Stimulated activated CD4-positive, alpha-beta T cell treated with anti-CD3 and anti-CD28 coated beads, Interleukin-4, amount 100 ng/mL, for 4 hours (primary cell): ENCODE data around the gene PRKD1.

Source experiments
- DNase-seq, 2 experiments: peaks; one replicate each; pipeline ENCODE4 v3.0.0-alpha.2; 2020

The PRKD1 gene

DNA sequence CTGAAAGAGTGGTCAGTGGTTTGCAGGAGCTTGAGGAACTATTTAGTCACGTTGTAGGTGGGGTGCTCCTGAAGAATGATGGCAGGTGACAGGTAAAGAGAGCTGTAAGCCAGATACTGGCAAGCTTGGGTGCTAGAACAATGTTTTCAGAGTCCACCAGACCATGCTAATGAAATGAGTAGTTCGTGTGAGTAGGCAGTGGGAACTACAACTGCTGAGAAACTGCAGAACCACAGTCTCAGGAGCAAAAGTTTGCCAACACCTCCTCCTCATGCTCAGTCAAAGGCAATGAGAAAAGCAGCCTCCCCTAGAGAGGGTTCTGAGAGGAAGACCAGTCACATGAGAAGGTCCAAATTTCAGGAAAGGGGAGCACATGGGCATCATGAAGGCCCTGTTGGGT, 91.3 kb downstream of the PRKD1 start:
- DNase-seq = no peak

DNA sequence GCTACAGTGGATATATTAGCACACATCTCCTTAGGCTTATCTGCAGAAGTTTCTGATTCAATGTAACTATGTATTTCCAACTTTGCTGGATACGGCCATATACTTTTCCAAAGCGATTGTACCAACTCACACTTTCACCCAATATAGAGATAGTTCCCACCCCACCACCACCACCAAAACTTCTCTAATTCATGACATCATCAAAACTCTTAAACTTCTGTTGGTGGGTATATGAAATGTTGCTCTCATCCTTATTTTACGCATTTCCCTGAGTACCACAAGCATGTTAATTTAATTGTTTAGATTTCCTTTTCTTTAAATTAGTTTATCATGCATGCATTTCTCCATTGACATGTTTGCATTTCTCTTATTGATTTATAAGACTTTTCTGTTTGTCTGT, 95.6 kb downstream of the PRKD1 start:
- DNase-seq = no peak

- no peak for DNase-seq
These were observed 97.8 kb downstream of the PRKD1 start for GRCh38 chr14:29829851-29830250.

- DNase-seq = no peak
These were observed 103.8 kb downstream of the PRKD1 start for GRCh38 chr14:29823816-29824215.

DNA sequence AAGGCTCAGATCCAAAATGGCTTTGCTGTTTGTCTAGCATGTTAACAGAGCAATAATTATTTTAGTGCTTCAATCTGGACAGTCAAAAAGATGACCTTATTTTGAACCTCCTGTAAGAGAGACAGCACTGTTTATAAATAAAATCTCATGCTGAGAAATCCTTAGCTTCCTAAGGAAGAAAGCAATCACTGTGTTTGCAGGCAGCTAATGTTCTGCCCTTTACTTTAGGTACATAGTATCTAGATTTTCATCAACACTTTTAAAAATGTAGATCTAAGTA, 105.3 kb downstream of the PRKD1 start:
- no peak for DNase-seq

DNA sequence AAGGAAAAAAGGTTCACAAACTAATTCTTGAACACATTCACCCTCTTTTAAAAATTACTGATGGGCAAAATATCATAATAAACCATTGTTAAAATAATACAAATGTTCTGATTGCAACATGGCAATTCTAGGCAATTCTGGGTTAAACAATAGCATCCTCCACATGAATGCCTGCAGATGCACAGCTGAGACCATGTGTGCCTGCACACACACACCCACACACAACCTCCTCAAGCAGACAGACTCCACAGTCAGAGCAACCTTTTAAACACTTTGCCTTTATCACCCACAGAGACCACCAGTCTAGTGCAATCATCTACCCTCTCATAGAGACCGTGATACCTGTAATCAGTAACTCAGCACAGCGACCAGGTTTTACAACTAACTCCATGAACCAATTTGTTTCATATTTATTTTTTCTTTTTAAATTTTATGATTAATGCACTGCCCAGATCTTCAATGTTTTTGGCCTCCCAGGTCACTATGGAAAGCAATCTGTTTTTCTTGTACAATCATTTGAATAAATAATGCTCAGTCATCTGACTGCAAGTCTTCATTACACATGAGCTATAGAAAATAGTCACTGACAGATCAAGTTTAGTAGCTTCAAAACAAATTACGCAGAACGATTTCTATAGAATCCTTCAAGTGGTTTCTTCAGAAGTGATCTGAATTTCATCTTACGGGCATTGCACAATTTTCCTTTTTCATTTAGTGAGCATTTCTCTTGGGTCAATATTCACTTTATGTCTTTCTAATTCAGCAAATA, 105.8 kb downstream of the PRKD1 start:
- no peak for DNase-seq

DNA sequence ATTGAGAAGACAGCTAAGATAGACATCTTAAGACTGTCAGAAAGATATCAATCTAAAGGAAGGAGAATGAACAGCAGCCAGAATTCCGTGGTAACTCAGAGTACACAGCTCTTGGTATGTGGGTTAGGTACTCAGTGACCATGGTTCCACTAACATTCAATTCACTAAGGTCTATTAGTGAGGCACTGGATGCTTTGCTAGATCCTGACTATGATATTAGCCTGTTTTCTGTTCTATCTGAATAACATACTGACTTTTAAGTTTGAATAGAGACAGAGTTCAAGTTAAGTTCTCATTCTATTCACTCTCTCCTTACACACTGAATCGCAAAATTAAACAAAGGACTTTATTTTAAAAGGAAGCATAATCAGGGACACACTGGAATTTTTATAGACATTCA, 106.4 kb downstream of the PRKD1 start:
- no peak for DNase-seq

- DNase-seq = no peak
These were observed 106.9 kb downstream of the PRKD1 start for GRCh38 chr14:29820785-29821184.

GRCh38 chr14:29817767-29818405, 109.8 kb downstream of the PRKD1 start:
- DNase-seq = no peak

DNA sequence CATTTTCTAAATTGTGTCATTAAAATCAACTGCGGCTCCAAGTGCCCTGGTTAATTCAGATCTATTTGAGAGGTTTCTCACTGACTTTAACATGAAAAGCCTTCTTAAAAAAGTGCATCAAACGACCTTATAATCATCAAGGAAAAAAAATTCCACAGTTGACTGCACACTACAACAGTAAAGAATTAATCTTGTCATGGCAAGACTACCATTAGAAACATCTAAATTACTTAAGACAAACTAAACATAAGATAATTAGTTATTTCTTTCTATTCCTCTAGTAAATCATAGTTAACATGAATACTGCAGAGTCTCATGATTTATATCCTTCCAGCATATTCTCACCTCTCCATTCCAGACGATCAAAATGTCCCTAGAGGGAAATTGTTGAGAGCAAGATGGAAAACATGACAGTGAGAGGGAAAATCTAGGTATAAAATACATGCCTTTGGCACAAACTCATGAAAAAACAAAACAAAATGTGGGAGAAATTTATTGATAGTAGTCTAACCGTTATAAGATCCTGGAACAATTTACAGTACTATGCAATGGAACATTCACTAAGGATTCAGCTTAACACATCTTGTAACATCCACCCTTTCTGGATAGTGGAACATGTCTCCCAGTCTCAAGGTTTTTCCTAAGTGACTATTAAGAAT, 112.5 kb downstream of the PRKD1 start:
- DNase-seq = no peak

DNA sequence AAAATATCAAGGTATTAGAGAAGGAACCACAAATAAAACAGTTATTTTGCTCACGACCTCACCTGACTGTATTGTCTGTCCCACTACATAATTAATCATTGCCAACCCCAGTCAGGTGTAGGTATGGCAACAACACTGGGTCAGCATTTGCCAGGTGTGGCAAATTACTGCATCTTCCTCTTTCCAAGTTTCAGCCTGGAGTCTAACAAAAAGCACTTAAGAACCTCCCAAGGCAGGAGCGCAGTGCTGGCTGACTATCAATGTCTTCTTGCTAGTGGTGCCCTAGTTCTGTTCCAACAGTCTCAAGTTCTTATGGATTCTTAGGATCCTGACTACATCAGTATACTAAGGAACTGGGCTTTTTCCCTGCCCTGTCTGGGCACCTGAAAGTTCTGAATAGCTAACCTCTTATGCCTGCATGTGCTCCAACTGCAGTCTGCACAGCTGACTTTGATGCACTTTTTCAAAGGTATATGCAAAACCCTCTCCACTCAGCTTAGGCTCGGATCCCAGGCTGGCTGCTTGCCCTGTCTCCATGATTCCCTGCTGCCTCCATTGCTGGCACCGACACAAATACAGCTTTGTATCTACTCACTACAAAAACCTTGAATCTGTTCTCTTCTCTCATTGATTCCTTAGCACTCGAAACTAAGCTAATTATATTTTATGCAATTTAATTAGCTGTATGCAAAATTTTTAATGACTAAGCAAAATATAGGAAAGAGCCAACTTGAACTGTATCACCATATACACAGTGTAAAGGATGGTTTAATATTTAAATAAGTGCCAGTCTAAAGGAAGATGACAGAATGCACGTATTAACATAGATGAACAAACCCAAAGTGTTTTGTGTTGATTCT, 113.3 kb downstream of the PRKD1 start:
- DNase-seq = no peak

DNA sequence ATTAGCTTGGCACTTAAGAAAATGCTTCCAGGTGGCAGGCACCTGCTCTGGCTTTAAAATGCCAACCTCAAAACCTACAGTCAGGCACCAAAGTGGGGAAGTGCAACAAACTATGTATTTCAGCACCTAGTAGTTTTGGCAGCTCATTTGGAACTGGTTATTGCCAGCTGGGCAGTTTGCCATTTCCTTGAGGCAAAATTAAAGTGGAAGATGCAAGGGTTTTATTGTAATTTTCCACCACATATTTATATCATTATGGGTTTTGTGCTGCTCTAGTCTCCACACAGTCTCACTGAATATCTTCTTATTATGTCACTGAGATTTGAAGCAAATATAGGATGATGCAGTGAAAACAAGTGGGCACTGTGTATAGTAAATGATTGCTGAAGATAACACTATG, 117.0 kb downstream of the PRKD1 start:
- no peak for DNase-seq

- no peak for DNase-seq
These were observed 117.6 kb downstream of the PRKD1 start for GRCh38 chr14:29810064-29810463.

DNA sequence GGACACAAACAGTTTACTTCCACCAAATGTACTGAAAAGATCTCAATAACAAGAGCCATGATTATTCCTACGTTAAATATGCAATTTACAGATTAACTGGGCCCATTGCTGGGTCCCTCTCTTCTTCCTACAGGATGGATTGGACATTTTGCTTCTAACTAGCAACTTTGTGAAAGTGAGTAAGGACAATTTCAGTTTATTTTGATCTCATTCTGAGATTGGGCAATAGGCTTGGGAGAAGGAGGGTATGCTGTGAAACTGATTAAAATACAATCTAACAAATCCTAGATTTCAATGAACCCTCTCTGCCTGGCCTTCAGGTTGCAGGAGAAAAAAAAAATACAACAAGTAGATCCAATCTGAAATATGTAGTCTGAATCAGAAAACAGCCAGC, 121.5 kb downstream of the PRKD1 start:
- no peak for DNase-seq

GRCh38 chr14:29805415-29806123, 122.1 kb downstream of the PRKD1 start:
- no peak for DNase-seq

- no peak for DNase-seq
These were observed 123.0 kb downstream of the PRKD1 start for GRCh38 chr14:29804481-29805266.

DNA sequence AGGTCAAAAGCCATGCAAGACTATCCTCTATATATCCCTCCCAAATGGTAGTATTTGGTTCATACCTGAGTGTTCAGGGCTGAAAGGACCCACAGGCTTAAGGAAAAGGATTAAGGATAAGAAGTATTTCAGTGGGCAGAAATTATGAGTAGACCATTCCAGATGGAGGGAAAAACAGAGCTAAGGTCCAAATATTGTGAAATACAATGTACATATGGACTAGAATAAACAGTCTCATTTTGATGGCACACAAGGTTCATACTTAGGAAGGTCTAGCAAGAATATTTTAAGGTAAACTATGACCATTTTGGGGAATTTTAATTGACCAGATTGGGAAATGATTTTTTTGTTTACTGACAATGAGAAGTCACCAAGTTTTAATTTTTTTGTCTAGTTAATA, 124.6 kb downstream of the PRKD1 start:
- DNase-seq = no peak

DNA sequence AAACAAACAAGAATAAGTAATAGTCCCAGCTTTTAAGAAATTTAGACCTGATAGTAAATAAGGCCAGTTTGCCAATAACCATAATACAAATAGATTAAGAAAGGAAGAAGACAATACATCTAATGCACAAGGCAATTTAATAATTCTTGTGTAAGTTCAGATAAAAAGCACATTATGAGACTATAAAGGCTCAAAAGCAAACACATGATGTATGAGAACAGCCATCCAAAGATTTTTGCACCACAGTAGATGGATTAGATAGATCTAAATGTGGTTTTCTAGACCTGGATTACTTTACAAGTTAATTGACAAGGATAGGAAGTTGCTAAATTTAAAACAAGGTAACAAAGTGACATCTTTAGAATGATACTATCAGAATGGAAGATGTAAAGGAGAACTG, 125.4 kb downstream of the PRKD1 start:
- no peak for DNase-seq

DNA sequence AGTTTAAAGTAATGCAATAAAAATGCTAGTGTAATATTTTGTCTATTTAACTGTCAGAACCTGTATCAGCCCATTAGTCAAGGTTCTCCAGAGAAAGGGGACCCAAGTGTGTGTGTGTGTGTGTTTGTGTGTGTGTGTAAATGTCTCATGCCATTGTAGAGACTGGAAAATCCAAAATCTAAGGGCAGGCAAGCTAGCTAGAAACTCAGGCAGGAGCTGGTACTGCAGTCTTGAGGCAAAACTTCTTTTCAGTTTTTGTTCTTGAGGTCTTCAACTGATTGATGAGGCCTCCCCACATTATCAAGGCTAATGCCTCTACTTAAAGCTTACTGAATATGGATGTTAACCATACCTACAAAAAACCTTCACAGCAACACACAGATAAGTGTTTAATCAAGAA, 126.7 kb downstream of the PRKD1 start:
- DNase-seq = no peak

- DNase-seq = no peak
These were observed 128.1 kb downstream of the PRKD1 start for GRCh38 chr14:29799464-29800095.

DNA sequence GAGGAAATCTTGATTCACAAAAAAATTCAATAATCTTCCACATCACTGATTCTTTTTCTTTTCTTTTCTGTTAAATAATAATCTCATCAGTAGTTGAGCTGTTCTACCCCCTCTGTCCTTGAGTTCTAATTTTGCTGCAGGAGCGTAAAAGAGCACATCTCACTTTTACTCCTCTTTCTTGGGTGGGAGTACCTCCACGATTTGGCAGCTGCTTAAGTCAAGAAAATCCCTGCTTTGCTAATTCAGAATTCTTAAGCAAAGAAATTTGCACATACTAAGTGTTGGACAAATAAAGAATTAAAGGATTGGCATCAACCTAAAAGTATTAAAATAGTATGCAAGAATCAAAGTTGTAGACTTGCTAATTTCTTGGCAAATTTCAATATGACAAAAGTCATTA, 128.8 kb downstream of the PRKD1 start:
- DNase-seq = no peak
